ENCODE results near the gene C3orf38.
A peak's percentile ranks its signal among the peaks of the same experiment; 100 is the strongest.
"Not testable (repeated sequence)": the region's sequence is repeated elsewhere in the genome, so short reads cannot be mapped to it uniquely, and the experiment has no call there.

The C3orf38 gene

DNA sequence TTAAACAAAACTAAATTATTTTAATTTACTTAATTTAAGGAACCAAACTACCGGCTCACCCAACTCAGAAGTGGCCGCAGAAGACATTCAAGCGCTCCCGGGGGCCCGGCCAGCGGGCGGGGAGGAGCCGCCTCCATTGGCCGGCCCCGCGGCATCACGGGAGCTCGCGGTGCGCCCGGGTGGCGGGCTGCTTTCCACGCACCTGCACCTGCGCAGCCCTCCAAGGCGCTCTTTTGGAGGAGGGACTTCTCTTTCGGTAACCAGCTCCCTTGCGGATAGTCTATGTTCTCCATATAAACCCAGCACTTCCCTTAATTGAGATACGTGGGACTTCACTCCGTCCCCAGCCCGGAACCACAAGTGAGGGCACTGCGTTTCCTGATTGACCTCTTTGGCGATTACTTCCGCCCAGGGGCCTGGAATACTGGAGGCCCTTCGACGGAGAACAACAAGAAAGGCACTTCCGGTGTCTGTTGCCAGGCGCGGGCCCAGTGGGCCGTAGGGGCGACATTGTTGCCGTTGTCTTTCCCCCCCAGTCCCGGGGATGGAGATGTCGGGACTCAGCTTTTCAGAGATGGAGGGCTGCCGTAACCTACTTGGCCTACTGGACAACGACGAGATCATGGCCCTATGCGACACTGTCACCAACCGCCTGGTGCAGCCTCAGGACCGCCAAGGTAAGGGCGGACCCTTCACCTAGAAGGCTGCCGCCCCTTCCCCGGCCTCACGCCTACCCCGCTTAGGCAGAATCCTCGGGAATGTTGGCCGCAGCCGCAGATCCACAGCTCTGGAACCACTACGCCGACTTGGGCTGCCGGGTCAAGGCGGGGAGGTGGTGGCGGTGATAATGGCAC is at the start of gene C3orf38:
Gene C3orf38, plus strand, starts transcription at position 451 of the 854 bp plus-strand sequence. Its CDS starts 94 bp downstream, at position 545.
- DNase-seq (ENCODE audit: low read depth): peak; percentile 60

- DNase-seq (ENCODE audit: low read depth): no peak
Measured at GRCh38 chr3:88101142-88101541, 48.6 kb upstream of the C3orf38 start.

DNA sequence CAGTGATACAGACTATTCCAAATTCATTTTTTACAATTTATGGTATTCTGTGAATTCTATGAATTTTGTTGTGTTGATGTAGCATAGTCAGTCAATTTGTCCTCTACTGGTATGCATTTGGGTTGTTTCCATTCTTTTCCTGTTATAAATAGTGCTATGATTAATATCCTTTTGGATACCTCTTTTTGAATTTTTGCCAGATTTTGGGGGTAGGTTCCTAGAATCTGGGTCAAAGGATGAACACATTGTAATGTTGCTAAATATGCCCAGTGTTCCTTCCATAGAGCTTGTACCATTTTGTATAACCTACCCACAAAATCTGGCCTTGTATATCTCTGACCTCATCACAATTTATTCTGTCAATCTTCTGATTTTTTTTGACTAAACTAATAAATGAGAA is 44.4 kb upstream of the C3orf38 start:
- no peak for DNase-seq (ENCODE audit: low read depth)

GRCh38 chr3:88112289-88112688 is 37.5 kb upstream of the C3orf38 start:
- DNase-seq (ENCODE audit: low read depth): no peak

DNA sequence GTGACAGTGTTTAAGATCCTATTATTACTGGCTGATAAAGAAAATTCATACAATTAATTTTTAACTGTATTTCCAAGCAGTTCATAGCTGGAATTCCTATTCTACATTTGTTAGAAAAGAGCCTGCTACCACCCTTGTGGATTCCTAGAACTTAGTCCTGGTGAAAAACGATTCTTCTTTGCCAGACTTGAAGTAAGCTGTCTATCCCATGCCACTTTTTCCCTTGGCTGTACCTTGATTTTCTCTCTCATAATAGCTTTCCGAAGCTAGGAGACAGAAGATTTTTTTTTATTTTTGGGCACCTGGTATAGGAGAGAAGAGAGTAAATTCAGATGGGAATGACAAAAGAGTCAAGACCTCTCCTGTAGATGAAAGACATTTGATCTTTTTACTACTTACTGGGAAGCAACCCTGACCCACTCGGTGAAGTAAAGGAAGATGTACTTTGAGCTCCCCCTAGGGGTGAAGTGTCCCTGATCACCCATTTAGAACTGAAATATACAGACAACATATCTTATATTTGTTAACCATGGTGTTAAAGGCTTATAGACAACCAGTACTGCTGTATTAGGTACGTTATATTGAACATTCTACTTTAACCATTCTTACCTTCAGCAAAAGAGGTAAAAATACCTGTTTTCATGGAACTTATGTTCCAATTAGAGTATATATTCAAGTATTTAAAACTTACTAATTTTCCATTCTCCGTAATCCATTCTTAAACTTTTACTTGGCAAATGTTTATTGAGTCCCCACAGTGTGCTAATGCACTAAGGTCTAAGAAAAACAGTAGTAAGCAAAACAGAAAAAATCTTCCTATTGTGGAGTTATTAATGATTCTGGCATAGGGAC is 36.2 kb upstream of the C3orf38 start:
- peak; percentile 47 for DNase-seq (ENCODE audit: low read depth)

- DNase-seq (ENCODE audit: low read depth): no peak
Measured at GRCh38 chr3:88114878-88115549, 34.7 kb upstream of the C3orf38 start.

DNA sequence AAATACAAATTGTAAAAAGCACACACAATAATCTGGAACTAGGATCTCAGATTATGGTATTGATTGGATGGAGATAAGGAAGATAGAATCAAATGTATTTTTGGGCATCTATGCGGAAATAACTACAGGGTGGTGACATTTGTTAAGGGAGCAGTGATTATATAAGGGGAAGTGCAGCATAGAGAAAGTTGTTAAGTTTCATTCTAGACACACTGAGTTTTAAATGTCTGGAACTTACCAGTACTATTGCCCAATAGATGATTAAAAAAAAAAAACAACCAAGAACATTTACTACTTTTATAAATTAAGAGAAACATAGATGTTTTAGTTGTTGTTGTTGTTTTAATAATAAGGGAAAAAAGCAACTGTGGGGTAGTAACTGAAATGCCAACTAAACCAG is 32.1 kb upstream of the C3orf38 start:
- no peak for DNase-seq (ENCODE audit: low read depth)

- not testable (repeated sequence) for DNase-seq (ENCODE audit: low read depth)
Measured at GRCh38 chr3:88118603-88119002, 31.2 kb upstream of the C3orf38 start.

DNA sequence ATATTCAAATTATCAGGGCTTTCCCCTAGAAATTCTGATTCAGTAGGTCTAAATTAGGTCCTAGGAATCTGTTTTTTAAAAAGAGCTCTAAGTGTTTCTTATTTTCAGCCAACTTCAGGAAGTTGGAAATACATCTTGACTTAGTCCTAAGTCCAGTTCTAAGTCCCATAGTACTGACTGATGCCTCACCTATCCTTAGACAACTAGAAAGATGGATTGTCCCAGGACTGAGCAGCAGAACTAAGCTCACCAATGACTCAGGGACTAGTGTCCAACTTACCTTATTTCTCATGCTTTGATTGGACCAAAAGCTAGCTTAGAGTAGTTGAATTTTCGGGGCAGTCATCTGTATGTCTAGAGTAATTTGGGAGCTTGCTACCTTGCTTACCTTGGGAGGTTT is 26.2 kb upstream of the C3orf38 start:
- DNase-seq (ENCODE audit: low read depth): no peak

DNA sequence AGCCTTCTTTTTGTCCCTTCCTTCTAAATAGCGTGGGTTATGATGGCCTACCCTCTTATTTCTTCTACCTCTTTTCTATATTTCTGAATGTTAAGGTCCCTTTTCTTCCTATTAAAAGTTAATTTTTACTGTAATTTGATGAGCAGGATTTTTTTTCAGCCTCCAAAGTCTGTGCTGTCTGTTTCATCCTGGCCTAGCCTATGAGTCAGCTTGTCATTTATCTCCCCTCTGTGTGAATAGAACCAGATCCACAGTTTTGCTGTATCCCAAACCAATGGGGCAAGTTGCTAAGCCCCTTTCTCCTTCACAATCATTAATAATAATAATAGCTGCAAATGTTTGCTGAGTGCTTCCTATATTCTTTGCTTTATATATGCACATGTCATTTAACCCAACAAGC is 18.1 kb upstream of the C3orf38 start:
- DNase-seq (ENCODE audit: low read depth): no peak

- no peak for DNase-seq (ENCODE audit: low read depth)
Measured at GRCh38 chr3:88132894-88133293, 16.9 kb upstream of the C3orf38 start.

DNA sequence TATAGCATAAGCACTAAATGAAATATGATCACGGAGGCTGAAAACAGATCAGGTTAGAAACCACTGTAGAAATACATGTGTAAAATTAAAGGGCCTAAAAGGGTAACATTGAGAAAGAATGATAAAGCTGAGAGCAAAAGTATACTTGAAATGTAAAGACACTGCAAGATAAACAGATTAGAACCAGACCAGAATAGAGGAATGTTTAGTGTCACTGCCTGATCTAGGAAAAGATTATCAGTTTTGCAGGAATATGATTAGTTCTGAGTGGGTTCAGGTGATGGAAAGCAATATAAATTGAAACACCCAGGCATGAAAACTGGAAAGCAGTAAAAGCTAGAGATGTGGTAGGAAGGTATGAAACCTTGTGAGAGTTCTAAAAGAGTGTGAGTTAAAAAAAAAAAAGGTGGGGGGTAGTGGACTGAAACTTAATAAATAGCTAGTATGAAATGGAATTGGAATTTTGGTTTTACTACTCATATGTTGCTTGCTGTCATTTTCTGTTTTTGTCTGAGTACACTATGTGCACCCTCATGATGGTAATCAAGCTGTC is 16.0 kb upstream of the C3orf38 start:
- no peak for DNase-seq (ENCODE audit: low read depth)

DNA sequence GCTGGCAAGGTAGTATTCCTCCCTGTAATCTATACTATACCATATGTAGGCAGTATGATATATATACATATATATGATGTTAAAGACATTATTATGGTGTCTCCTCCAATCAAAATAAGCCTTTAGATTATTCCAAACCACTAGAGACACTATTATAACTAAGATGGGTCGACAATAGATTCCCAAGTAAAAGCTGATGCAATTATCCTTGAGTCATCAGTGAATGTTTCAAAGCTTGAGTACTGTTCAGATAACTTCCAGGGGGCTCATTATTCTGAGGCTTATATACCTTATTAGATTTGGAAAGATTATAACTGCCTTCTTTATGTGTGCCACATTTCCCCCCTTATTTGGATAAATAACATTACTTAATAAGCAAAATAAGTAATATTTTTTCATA is 11.9 kb upstream of the C3orf38 start:
- DNase-seq (ENCODE audit: low read depth): no peak

DNA sequence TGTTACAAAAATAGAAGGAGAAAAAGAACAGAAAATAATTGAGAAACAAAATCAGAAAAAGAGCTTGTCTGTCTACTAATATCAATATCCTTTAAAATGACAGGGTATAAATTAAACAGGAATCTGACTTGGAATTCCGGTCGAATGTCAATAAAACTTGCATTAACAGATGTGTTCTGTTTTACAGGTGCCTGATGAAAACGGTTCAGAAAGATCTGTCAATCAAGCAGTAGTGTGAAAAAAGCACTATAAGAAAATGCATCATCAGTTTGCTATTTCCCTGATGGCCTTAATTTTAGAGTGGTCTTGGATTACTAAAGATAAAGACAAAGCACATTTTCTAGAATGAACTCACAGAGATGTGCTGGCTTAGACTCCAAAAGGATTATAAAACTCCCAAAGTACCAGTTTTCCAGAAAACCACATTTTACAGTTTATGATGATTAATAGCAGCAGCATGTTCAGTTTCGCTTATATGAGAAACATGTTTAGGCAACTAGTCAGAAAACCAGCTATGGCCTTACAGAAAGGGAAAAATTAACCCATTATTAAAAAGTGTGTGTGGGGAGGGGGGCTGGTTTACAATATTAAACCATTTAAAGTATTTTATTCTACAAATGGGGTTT is 8.2 kb upstream of the C3orf38 start:
- DNase-seq (ENCODE audit: low read depth): no peak

GRCh38 chr3:88142094-88142624 is 7.6 kb upstream of the C3orf38 start:
- no peak for DNase-seq (ENCODE audit: low read depth)

DNA sequence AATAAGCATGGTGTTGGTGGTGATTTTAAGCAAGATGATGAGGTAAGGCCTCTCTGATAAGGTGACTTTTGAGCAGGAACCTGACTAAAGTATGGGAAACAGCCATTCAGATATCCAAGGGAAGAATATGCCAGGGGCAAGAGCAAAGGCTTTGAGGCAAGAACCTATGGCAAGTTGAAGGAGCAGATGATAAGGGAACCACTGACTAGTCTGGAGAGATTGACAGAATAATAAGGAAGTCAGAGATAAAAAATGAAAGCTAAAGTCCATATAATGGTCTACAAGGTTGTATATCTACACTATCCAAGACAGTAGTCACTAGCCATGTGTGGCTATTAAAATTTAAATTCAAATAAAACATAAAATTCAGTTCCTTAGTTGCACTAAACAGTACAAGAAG is 2.5 kb upstream of the C3orf38 start:
- no peak for DNase-seq (ENCODE audit: low read depth)

- DNase-seq (ENCODE audit: low read depth): no peak
Measured at GRCh38 chr3:88148651-88149050, 1.1 kb upstream of the C3orf38 start.

DNA sequence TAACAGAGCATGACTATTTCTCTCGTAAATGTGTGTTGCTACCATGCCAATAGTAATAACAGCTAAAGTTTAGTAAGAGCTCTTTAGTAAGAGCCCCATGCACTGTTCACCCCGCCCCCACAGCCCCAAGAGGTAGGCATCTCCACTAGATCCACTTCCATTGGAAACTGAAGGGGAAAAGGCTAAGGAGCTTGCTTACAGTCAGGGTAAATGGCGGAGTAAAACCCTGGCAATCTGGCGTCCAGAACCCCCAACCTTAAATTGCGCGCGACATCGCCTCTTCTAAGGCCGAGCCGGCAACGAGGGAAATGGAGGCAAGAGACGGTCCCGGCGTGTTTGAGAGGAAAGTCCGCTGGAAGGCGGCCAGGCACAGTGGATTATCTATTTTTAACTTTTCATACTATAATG is 654 bp upstream of the C3orf38 start:
- no peak for DNase-seq (ENCODE audit: low read depth)

GRCh38 chr3:88150371-88150770 is 612 bp downstream of the C3orf38 start:
- no peak for DNase-seq (ENCODE audit: low read depth)

DNA sequence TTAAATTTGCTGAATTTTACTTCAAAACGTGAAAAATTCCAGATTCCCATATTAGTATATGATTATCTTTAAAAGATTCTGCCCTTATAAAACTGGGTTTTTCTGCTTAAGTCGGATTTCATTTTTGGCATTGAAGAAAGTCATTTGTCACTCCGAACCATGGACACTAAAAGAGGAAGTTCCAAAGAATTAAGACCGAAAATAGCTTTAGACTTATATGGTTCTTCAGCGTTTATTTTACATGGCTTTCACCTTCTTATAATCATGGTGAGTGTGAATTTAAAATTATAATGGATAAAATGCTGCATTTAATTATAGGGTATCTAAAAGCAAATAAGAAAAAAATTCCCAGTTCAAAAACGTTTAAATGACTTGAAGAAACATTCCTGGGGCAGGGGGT is 1.0 kb downstream of the C3orf38 start:
- no peak for DNase-seq (ENCODE audit: low read depth)

- no peak for DNase-seq (ENCODE audit: low read depth)
Measured at GRCh38 chr3:88151358-88151757, 1.6 kb downstream of the C3orf38 start.

GRCh38 chr3:88152841-88153240 is 3.1 kb downstream of the C3orf38 start:
- no peak for DNase-seq (ENCODE audit: low read depth)

All from stimulated activated CD8-positive, alpha-beta memory T cell treated with anti-CD3 and anti-CD28 coated beads, Interleukin-12 subunit alpha, Interleukin-12 subunit beta, amount 100 ng/mL, for 1 hour (primary cell).